Activated T-helper 17 cell treated with anti-CD3 and anti-CD28 coated beads, Interleukin-2, amount 50 U/mL, for 72 hours (primary cell): ENCODE data around the gene PRKN. TPM values are rescaled to one million over a fixed set of nuclear protein-coding genes. Genes with fewer than 3 reads are reported as not detected.

Experiments
- ATAC-seq: fragments of 150-1000 bp; cut with Tn5 transposase; replicated peaks from 2 replicates; pipeline ENCODE4 v1.10.0; 2021; ENCODE audit warnings: mild to moderate bottlenecking, moderate library complexity
- H3K27ac Mint-ChIP-seq: one replicate; pipeline ENCODE4 v1.8.0; 2022; ENCODE audit warnings: mixed read lengths
- H3K27me3 Mint-ChIP-seq: one replicate; pipeline ENCODE4 v1.8.0; 2022; ENCODE audit warnings: mixed read lengths
- H3K36me3 Mint-ChIP-seq: one replicate; pipeline ENCODE4 v1.8.0; 2022; ENCODE audit warnings: low read depth, mild to moderate bottlenecking, mixed read lengths
- H3K4me1 Mint-ChIP-seq: one replicate; pipeline ENCODE4 v1.8.0; 2022; ENCODE audit warnings: mixed read lengths
- H3K4me3 Mint-ChIP-seq: one replicate; pipeline ENCODE4 v1.8.0; 2022; ENCODE audit warnings: mild to moderate bottlenecking, mixed read lengths
- H3K9me3 Mint-ChIP-seq: one replicate; pipeline ENCODE4 v1.8.0; 2022; ENCODE audit warnings: mixed read lengths
- total RNA-seq, 2 donors: library from RNA; stranded (reverse); gene quantifications; one replicate each; pipeline ENCODE4 v1.2.3, GENCODE V29; 2022

Gene PRKN
- total RNA-seq, 2 donors from 2014 or later: 0.84 to 0.87 TPM

DNA sequence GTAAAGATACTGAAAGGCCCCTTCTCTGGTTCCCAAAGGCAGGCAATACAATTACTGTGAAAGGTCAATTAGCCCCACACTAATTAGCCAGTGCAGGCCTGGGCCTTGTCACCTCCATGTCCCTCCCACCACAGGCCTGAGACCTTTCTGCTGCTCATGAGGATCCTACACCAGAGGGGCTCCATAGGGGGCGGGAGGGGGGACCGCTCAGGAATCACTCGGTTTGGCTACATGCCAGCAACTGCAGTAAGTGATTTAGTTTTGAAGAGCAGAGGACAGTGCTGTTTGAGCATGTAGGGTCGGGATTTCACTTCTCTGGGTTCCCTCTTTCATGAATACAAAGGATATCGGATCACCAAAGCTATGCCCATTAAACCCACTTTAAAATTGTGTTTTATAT is 455.6 kb downstream of the PRKN start:
- Mint-ChIP-seq H3K36me3 (no peaks in the 10 kb centered on the region), H3K4me1 (no peaks in the 10 kb centered on the region), H3K27me3 (no peaks in the 10 kb centered on the region), H3K9me3 (no peaks in the 10 kb centered on the region), H3K4me3 (no peak overlapping the region), H3K27ac (no peak overlapping the region)
- ATAC-seq: no peak

DNA sequence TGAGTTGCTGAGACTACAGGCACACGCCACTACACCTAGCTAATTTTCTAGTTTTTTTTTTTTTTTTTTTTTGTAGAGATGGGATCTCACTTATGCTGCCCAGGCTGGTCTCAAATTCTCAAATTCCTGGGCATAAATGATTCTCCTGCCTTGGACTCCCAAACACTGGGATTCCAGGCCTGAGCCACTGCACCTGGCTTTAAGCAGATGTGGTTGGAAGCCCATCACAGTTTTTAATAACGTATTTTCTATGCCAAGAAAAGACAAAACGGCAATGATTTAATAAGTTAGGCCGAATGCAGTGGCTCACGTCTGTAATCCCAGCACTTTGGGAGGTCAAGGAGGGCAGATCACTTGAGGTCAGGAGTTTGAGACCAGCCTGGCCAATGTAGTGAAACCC is 456.6 kb downstream of the PRKN start:
- no peak for ATAC-seq
- Mint-ChIP-seq H3K9me3 (no peaks in the 10 kb centered on the region), H3K36me3 (no peaks in the 10 kb centered on the region), H3K4me3 (no peak overlapping the region), H3K27me3 (no peaks in the 10 kb centered on the region), H3K27ac (no peak overlapping the region), H3K4me1 (no peaks in the 10 kb centered on the region)

DNA sequence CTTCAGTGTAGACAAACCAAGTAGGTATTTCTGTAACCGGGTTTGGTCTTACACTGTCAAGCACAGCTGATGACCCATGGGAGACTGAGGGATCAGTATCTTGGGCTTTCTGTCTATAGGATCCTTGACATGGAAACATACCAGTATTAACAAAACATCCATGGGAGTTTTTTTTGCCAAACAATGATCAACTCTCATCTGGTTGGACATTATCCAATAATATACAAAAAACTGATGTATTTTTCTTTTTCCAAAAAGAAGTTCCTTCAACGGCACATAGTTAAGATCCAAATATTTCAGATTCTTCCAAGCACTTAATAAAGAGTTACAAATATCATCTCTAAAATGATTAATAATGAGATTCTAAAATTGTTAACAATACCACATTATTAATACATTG is 459.9 kb downstream of the PRKN start:
- no peak overlapping the region for H3K27ac Mint-ChIP-seq
- H3K4me1 Mint-ChIP-seq: no peaks in the 10 kb centered on the region
- no peaks in the 10 kb centered on the region for H3K9me3 Mint-ChIP-seq
- H3K27me3 Mint-ChIP-seq: no peaks in the 10 kb centered on the region
- no peak overlapping the region for H3K4me3 Mint-ChIP-seq
- no peak for ATAC-seq
- H3K36me3 Mint-ChIP-seq: no peaks in the 10 kb centered on the region

DNA sequence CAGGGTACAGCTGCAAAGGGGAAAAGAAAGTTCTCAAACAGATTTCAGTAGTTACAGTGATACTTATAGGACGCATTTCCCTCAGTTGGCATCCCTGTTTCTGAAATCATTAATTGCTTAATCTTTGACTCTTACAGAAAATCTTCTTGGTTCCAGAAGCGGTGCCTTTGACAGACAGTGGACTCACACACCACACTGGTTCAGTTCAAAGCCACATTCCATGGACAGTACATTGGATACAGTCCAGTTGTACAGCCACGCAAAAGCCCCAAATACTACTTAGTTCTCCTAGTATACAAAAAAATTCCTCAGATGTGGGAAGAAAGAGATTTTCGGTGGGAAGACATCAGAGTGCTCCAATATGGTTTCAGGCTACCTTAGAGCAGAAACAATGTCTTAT is 460.4 kb downstream of the PRKN start:
- ATAC-seq: no peak
- Mint-ChIP-seq H3K36me3 (no peaks in the 10 kb centered on the region), H3K9me3 (no peaks in the 10 kb centered on the region), H3K4me1 (no peaks in the 10 kb centered on the region), H3K4me3 (no peak overlapping the region), H3K27me3 (no peaks in the 10 kb centered on the region), H3K27ac (no peak overlapping the region)

DNA sequence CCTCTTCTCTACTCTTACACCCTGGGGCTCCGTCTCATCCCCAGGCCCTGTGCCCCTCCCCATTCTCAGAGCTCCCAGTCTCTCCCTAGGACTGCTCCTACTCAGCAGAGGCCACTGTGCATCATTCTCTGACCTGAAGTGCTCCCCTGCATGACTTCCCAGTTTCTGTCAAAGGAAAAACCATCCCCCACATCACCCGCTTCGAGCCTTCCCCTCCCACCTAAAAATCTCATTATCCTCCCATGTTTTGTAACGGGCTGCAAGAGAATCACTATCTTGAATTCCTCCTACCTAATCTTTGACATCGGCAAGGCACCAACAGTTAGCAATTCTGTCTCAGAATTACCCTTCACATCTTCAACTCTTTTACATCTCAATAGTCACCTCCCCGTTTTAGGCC is 463.0 kb downstream of the PRKN start:
- Mint-ChIP-seq H3K27ac (no peak overlapping the region), H3K9me3 (no peaks in the 10 kb centered on the region), H3K4me1 (no peaks in the 10 kb centered on the region), H3K4me3 (no peak overlapping the region), H3K36me3 (no peaks in the 10 kb centered on the region), H3K27me3 (no peaks in the 10 kb centered on the region)
- ATAC-seq: no peak

DNA sequence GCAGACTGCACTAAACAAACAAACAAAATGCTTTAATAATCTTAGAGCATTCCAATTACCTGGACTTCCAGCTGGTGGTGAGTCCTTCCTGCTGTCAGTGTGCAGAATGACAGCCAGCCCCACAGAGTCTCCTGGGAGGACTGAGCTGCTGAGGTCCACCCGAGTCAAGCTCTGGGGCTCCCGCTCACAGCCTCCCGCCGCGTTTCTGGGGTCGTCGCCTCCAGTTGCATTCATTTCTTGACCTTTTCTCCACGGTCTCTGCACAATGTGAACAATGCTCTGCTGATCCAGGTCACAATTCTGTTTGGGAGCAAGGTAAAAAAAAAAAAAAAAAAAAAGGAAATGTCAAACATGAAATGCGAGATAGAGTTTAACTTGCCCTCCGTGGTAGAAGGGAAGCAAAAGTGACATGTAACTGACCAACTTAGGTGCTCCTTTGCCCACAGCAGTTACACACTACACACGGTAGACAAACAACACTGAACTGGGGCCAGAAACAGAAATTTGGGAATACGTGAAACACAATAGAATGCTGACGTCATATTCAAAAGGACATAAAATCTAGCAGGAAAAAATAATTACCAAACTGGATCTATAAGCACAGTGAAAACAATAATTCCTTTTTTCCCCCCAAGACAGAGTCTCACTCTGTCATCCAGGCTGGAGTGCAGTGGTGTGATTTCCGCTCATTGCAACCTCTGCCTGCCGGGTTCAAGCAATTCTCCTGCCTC is 464.9 kb downstream of the PRKN start:
- no peak for ATAC-seq
- Mint-ChIP-seq H3K36me3 (no peaks in the 10 kb centered on the region), H3K9me3 (no peaks in the 10 kb centered on the region), H3K4me1 (no peaks in the 10 kb centered on the region), H3K4me3 (no peak overlapping the region), H3K27ac (no peak overlapping the region), H3K27me3 (no peaks in the 10 kb centered on the region)

DNA sequence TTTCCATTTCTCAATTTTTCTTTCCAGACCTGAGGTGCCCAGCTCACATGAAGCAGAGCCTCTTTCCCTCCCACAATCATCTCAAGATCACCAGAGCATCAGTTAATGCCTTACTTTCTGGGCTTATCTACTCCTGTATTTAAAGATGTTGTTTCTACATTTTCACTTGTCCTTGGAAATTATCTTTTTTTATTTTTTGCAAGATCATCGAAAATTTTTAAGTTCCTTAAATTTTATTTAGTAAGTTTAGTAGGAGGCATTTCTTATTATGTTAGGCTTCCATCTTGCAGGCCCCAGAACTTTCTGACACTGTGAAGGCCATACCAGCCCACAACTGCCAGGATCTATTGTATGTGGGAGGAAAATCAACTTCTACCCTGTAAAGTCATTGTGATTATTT is 466.0 kb downstream of the PRKN start:
- Mint-ChIP-seq H3K27ac (no peak overlapping the region), H3K9me3 (no peaks in the 10 kb centered on the region), H3K4me3 (no peak overlapping the region), H3K36me3 (no peaks in the 10 kb centered on the region), H3K27me3 (no peaks in the 10 kb centered on the region), H3K4me1 (peaks cover 2% of the 10 kb centered on the region)
- ATAC-seq: no peak

DNA sequence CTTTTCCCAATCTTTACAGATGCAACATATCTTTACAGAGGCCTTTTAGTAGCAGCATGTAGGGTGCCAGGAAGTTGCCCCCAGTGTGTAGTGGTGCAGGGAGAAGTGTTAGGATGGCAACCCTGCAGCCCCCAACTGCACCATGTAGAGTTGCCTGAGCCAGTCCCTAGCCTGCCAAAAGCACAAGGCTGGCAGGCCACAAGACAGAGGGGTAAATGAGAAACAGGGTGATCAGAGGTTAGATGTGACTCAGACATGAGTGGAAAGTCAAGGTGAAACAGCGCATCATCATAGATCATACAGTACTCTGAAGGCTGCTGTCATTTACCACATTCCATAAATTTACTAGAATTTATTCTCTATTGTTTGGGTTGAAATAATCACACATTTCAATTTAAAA is 467.5 kb downstream of the PRKN start:
- H3K4me3 Mint-ChIP-seq: no peak overlapping the region
- H3K27me3 Mint-ChIP-seq: no peaks in the 10 kb centered on the region
- no peaks in the 10 kb centered on the region for H3K36me3 Mint-ChIP-seq
- no peaks in the 10 kb centered on the region for H3K9me3 Mint-ChIP-seq
- peak; percentile 80 for ATAC-seq
- peaks cover 5% of the 10 kb centered on the region for H3K4me1 Mint-ChIP-seq
- H3K27ac Mint-ChIP-seq: no peak overlapping the region

DNA sequence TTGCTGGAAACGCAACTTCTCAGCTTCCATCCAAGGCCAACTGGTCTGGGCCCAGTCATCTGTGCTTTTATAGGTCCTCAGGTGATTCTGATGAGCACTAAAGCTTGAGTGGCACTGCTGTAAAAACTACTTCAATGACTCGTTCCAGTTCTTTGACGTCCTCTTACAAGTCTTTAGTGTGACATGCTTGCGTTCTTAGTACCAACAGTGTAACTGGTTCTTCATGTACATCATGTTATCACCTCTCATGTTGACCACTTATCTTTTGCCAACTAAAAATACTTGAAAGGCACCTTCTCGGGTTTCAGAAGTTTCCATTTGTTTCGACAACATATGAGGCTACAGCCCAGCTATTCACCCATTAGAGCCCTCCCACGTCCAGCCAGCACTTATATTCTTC is 468.9 kb downstream of the PRKN start:
- H3K9me3 Mint-ChIP-seq: no peaks in the 10 kb centered on the region
- no peak for ATAC-seq
- H3K4me1 Mint-ChIP-seq: peaks cover 5% of the 10 kb centered on the region
- H3K27me3 Mint-ChIP-seq: no peaks in the 10 kb centered on the region
- no peaks in the 10 kb centered on the region for H3K36me3 Mint-ChIP-seq
- no peak overlapping the region for H3K27ac Mint-ChIP-seq
- H3K4me3 Mint-ChIP-seq: no peak overlapping the region

DNA sequence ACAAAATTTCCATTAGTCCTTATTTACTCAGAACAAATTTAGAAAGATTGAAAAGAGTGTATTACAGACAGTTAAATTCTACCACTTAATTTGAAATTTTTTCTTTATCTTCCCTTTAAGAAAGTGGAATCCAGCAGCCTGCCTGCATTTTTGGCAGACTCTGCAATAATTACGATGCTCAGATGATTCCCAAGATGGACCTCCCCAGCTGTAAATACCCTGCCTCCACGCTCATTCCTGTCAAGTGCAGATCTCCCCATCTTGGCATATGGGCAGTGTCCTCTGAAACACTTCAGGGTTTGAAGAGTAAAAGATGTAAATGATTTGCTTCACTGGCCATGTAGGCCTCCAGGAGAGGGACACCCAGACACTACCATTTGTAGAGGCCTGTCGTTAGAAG is 471.2 kb downstream of the PRKN start:
- no peaks in the 10 kb centered on the region for H3K36me3 Mint-ChIP-seq
- H3K27ac Mint-ChIP-seq: no peak overlapping the region
- no peak overlapping the region for H3K4me3 Mint-ChIP-seq
- no peaks in the 10 kb centered on the region for H3K9me3 Mint-ChIP-seq
- H3K4me1 Mint-ChIP-seq: peaks cover 5% of the 10 kb centered on the region
- no peaks in the 10 kb centered on the region for H3K27me3 Mint-ChIP-seq
- ATAC-seq: no peak

DNA sequence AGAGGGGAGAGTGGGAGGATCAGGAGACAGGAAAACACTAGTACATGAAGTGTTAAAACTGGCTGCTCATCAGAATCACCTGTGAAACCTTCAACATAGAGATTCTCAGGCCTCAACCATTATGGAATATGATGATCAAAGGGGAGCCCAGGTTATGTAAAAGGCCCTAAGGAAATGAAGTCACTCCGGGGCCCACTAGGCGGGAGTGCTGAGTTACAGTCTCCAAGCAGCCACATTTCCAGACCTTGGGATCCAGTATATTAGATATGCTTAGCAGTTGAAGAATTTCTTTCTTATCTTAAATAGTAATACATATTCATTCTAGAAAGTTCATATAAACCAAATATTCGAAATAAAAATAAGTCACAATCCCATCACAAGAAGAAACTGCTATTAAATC is 476.3 kb downstream of the PRKN start:
- no peaks in the 10 kb centered on the region for H3K9me3 Mint-ChIP-seq

DNA sequence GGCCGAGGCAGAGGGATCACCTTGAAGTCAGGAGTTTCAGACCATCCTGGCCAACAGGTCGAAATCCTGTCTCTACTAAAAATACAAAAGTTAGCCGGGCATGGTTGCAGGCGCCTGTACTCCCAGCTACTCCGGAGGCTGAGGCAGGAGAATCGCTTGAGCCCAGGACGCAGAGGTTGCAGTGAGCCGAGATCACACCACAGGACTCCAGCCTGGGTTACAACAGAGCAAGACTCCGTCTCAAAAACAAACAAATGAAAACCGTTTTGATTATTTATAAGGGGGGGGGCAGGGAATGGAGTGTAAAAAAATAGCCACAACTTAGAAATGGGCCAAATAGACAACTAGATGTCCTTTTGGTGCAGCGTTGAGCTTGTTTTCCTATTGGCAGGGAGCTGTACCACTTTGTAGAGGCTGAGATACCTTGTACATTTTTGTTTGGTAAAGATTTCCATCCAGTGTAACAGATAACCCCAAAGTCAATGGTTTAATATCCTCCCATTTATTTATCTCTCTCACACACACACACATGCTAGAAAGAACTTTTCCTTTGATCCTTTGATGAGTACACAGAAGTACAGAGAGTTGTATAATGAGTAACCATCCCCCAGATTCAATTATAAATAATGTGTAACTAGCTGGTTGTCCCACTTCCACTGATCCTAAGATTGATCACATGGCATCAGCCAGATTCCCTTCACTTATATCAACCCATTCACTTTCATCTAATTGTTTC is 477.5 kb downstream of the PRKN start:
- H3K36me3 Mint-ChIP-seq: no peaks in the 10 kb centered on the region
- no peak overlapping the region for H3K4me3 Mint-ChIP-seq
- H3K27me3 Mint-ChIP-seq: no peaks in the 10 kb centered on the region
- no peaks in the 10 kb centered on the region for H3K9me3 Mint-ChIP-seq
- no peaks in the 10 kb centered on the region for H3K4me1 Mint-ChIP-seq
- ATAC-seq: no peak
- H3K27ac Mint-ChIP-seq: no peak overlapping the region

More for the DNA sequence above, 476.3 kb downstream of the PRKN start:
- Mint-ChIP-seq H3K27me3 (no peaks in the 10 kb centered on the region), H3K4me1 (no peaks in the 10 kb centered on the region), H3K27ac (no peak overlapping the region), H3K36me3 (no peaks in the 10 kb centered on the region), H3K4me3 (no peak overlapping the region)
- no peak for ATAC-seq

DNA sequence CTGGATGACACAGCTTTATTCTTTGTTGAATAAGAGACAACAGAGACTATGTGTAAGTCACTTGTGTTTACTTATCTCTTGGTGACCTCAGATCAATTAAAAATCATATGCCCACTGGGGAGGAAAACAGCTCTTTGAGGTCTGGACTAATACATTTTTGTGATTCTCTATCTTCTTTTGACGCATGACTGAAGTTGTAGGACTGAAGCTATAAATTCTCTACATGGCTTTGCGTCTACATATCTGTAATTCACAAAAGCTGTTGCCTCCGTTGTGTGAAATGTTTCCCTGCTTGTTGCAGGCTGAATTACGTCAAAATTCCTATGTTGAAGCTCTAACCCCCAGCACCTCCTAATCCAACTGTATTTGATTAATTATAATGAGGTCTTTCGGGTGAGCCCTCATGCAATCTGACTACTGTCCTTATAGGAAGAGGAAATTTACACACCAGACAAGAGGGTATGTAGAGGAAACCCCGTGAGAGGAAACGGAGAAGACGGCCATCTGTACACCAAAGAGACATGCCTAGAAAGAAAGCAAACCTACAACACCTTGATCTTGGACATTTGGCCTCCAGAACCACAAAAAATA is 481.6 kb downstream of the PRKN start:
- H3K27ac Mint-ChIP-seq: no peak overlapping the region
- no peak for ATAC-seq
- H3K36me3 Mint-ChIP-seq: no peaks in the 10 kb centered on the region
- no peak overlapping the region for H3K4me3 Mint-ChIP-seq
- H3K27me3 Mint-ChIP-seq: no peaks in the 10 kb centered on the region
- no peaks in the 10 kb centered on the region for H3K4me1 Mint-ChIP-seq
- no peaks in the 10 kb centered on the region for H3K9me3 Mint-ChIP-seq

DNA sequence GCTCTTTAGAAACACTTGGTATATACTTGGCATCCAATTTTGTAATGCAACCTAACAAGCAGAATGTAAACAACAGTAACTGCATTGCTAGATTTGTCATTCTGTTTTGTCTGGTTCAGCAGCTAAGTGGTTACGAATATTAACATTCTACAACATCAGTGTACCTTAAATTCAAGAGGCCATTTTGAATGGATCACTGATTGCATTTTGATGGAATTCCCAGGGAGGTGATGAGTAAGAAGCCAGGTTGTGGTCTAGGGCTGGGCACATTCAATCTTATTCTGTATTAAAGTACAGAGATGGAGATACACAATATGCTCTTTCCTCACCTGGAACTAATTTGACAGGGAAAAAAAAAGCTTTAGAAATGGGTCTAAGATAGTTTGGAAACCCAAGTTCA is 483.5 kb downstream of the PRKN start:
- H3K27ac Mint-ChIP-seq: no peak overlapping the region

DNA sequence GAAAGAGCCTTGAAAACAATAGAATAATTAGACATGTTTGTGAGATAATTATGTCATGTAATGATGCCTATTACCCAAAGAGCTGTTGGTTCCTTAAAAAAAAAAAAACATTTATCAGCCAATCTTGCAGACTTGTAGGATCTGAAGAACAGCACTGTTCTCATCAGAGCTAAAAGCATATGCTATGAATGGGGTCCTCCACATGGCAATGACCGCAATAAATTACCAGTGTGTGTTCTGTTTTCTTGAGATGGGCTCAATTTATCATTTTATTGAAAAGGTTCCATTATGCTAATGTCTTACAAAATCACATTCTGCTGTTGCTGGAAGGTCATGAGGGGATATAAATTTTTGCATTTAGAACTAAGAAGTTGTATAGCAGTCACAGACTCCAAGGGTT is 484.7 kb downstream of the PRKN start:
- Mint-ChIP-seq H3K4me1 (no peaks in the 10 kb centered on the region), H3K36me3 (no peaks in the 10 kb centered on the region), H3K9me3 (no peaks in the 10 kb centered on the region), H3K27ac (no peak overlapping the region), H3K4me3 (no peak overlapping the region), H3K27me3 (no peaks in the 10 kb centered on the region)
- no peak for ATAC-seq

More for the DNA sequence above, 483.5 kb downstream of the PRKN start:
- ATAC-seq: no peak
- H3K9me3 Mint-ChIP-seq: no peaks in the 10 kb centered on the region
- no peak overlapping the region for H3K4me3 Mint-ChIP-seq
- no peaks in the 10 kb centered on the region for H3K4me1 Mint-ChIP-seq
- H3K36me3 Mint-ChIP-seq: no peaks in the 10 kb centered on the region
- no peaks in the 10 kb centered on the region for H3K27me3 Mint-ChIP-seq
